DND-41 (cell line): Measurements from ENCODE around the gene EVA1C.

Source experiments
- ATAC-seq: fragments of 200-7000 bp; cut with Tn5 transposase; 3 replicates; pipeline ENCODE4 v1.9.1; 2021; ENCODE audit warnings: low read depth; ENCODE audit not compliant: insufficient read depth
- DNase-seq: peaks from one replicate; pipeline ENCODE4 v3.0.0-alpha.2; 2020
- H2AFZ ChIP-seq: 2 replicates; pipeline ENCODE4 v1.6.0; 2012; ENCODE audit warnings: low read depth, low read length
- H3K27ac ChIP-seq: 2 replicates; pipeline ENCODE4 v1.5.1; 2012; ENCODE audit warnings: low read length, inconsistent platforms
- H3K27me3 ChIP-seq: fragments of 200-600 bp; sonication (generic); 2 replicates; pipeline ENCODE4 v1.6.0; 2012; ENCODE audit warnings: low read length, mild to moderate bottlenecking, inconsistent platforms; ENCODE audit not compliant: insufficient read depth, poor library complexity
- H3K36me3 ChIP-seq: 2 replicates; pipeline ENCODE4 v1.5.1; 2012; ENCODE audit warnings: low read length, inconsistent platforms; ENCODE audit not compliant: insufficient read depth
- H3K4me1 ChIP-seq: 2 replicates; pipeline ENCODE4 v1.5.1; 2012; ENCODE audit warnings: mild to moderate bottlenecking, low read length; ENCODE audit not compliant: insufficient read depth
- H3K4me2 ChIP-seq: 2 replicates; pipeline ENCODE4 v1.6.0; 2012; ENCODE audit warnings: mild to moderate bottlenecking, moderate library complexity, low read length, inconsistent platforms; ENCODE audit not compliant: insufficient read depth
- H3K4me3 ChIP-seq, 2 experiments: fragments of 200-600 bp in 1 of 2; shearing (Covaris generic) in 1 of 2; 2 replicates each; pipeline ENCODE4 v1.5.1; 2012 to 2016; ENCODE audit warnings: inconsistent platforms in 2 of 2, low read length in 2 of 2, mild to moderate bottlenecking in 2 of 2, low read depth in 1 of 2, moderate library complexity in 1 of 2
- H3K79me2 ChIP-seq: 2 replicates; pipeline ENCODE4 v1.6.0; 2012; ENCODE audit warnings: low read length, inconsistent platforms; ENCODE audit not compliant: insufficient read depth
- H3K9ac ChIP-seq: 2 replicates; pipeline ENCODE4 v1.6.0; 2012; ENCODE audit warnings: low read depth, mild to moderate bottlenecking, inconsistent platforms, low read length, moderate library complexity
- H3K9me3 ChIP-seq: 2 replicates; pipeline ENCODE4 v1.5.1; 2012; ENCODE audit warnings: low read length, moderate library complexity, mild to moderate bottlenecking, inconsistent platforms; ENCODE audit not compliant: insufficient read depth, severe bottlenecking
- H4K20me1 ChIP-seq: 2 replicates; pipeline ENCODE4 v1.6.0; 2012; ENCODE audit warnings: low read length; ENCODE audit not compliant: insufficient read depth
- EZH2 ChIP-seq: IDR thresholded peaks from 3 replicates; pipeline ENCODE4 v1.6.1; 2012; ENCODE audit warnings: borderline replicate concordance, low read depth, mild to moderate bottlenecking, moderate library complexity, low read length, inconsistent platforms; ENCODE audit not compliant: severe bottlenecking
- TF ChIP-seq, protein P1 (sequence below): IDR thresholded peaks from 2 replicates; pipeline ENCODE4 v1.5.1; 2012; ENCODE audit warnings: borderline replicate concordance, low read length, moderate library complexity, mild to moderate bottlenecking; ENCODE audit not compliant: poor library complexity, severe bottlenecking; ENCODE audit errors: extremely low read depth

Gene EVA1C

DNA sequence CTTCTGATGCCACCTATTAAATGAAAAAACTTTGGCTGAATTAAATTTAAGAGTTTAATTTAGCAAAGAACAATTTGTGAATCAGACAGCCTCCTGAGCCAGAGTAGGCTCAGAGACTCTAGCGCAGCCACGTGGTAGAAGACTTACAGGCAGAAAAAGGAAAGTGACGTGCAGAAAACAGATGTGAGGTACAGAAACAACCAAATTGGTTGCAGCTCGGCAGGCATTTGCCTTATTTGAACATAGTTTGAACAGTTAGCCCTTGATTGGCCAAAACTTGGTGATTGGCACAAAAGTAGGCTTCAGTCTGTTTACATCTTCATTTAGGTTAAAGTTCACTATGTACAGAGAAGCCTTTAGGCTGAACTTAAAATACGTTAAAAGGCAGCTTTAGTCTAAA is 149.9 kb downstream of the EVA1C start:
- no peak overlapping the region for H3K27ac ChIP-seq
- H3K79me2 ChIP-seq, result no peaks in the 10 kb centered on the region
- TF ChIP-seq, protein P1, sequence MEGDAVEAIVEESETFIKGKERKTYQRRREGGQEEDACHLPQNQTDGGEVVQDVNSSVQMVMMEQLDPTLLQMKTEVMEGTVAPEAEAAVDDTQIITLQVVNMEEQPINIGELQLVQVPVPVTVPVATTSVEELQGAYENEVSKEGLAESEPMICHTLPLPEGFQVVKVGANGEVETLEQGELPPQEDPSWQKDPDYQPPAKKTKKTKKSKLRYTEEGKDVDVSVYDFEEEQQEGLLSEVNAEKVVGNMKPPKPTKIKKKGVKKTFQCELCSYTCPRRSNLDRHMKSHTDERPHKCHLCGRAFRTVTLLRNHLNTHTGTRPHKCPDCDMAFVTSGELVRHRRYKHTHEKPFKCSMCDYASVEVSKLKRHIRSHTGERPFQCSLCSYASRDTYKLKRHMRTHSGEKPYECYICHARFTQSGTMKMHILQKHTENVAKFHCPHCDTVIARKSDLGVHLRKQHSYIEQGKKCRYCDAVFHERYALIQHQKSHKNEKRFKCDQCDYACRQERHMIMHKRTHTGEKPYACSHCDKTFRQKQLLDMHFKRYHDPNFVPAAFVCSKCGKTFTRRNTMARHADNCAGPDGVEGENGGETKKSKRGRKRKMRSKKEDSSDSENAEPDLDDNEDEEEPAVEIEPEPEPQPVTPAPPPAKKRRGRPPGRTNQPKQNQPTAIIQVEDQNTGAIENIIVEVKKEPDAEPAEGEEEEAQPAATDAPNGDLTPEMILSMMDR, result no peak
- TF ChIP-seq EZH2, result no peak
- H3K4me3 ChIP-seq, result no peak overlapping the region
- no peaks in the 10 kb centered on the region for H3K4me1 ChIP-seq
- H2AFZ ChIP-seq, result no peak overlapping the region
- DNase-seq (no peak), ATAC-seq (no peak)
- no peak overlapping the region for H3K4me2 ChIP-seq
- H3K9me3 ChIP-seq, result no peaks in the 10 kb centered on the region
- H3K27me3 ChIP-seq, result no peaks in the 10 kb centered on the region
- no peaks in the 10 kb centered on the region for H4K20me1 ChIP-seq
- no peak overlapping the region for H3K9ac ChIP-seq
- no peaks in the 10 kb centered on the region for H3K36me3 ChIP-seq

DNA sequence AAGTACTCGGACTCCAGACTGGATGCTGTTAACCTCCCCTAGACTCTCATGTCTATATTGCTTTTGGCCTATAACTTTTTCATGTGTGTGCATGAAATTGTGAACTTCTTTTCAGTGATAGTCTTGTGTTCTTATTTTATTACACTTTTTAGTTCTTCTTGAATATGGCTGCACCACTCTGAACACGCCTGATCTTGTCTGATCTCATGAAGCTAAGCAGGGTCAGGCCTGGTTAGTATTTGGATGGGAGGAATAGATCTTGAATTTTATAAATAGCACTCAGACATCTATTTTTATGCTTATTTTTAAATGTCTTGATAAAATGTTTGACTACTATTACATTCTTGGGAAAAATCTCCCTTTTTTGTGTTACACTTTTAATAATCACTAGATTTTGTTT is 150.4 kb downstream of the EVA1C start:
- no peak for DNase-seq
- no peak for ATAC-seq
- Histone ChIP-seq H3K4me3 (no peak overlapping the region), H3K9me3 (no peaks in the 10 kb centered on the region), H3K27me3 (no peaks in the 10 kb centered on the region), H4K20me1 (no peaks in the 10 kb centered on the region), H3K9ac (no peak overlapping the region), H3K79me2 (no peaks in the 10 kb centered on the region), H3K36me3 (no peaks in the 10 kb centered on the region), H3K4me2 (no peak overlapping the region), H3K27ac (no peak overlapping the region), H3K4me1 (no peaks in the 10 kb centered on the region), H2AFZ (no peak overlapping the region)
- no peak for TF ChIP-seq EZH2
- TF ChIP-seq, protein P1, result no peak
